ENCODE data around the gene SLC35B3. TPM values are rescaled to one million over a fixed set of nuclear protein-coding genes. Genes with fewer than 3 reads are reported as not detected.
A peak's percentile ranks its signal among the peaks of the same experiment; 100 is the strongest.

The SLC35B3 gene
- total RNA-seq, 4 donors from 2014 or later, result 2.4 to 34.7 (median 19.6) TPM

DNA sequence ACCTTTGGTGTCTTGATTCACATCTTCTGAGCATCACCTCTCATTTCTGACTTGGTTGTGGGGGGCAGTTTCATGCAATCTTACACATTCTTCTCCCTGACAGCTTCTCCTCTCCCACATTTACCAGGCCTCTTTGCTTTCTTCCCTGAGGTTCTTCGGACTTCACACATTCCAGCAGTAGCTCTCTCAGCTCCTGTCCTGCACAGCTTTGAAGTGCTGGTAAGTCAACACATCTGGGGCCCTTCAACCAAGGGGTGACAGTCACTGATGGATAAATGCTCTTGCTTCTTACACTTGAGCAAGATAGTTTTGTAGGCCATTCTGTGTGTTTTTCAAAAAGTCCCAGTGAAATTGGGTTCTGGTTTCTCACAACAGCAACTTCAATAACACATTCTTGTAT, 2.5 kb upstream of the SLC35B3 start:
- Histone ChIP-seq H3K4me1 (peaks cover 0 to 30% (median 15%) of the 10 kb centered on the region in 4 donors), H3K27ac (no peak overlapping the region), H3K27me3 (no peaks in the 10 kb centered on the region), H3K36me3 (no peaks in the 10 kb centered on the region), H3K9me3 (no peaks in the 10 kb centered on the region), H3K4me3 (no peak overlapping the region)
- intact Hi-C loops (cut with DNase I; ENCODE audit: low total_unique reads) (no loop called here), in situ Hi-C loops (cut with MboI; ENCODE audit: low pct_ligation_motif_present in 1 of 4, low pct_unique_long_range_greater_than_20kb in 1 of 4, low sequenced_read_pairs in 3 of 4) (no loop called here)
- TF ChIP-seq POLR2A (IDR thresholded peaks at IDR 0.05) (no peak), POLR2AphosphoS5 (IDR thresholded peaks at IDR 0.05) (no peak), CTCF (IDR thresholded peaks at IDR 0.05) (no peak), EP300 (IDR thresholded peaks at IDR 0.05; ENCODE audit: low read depth) (no peak)
- 73% methylated on average over 1 of the region's 1 CpG for WGBS, 2 donors (ENCODE audit: low coverage in 1 of 2)
- no peak for DNase-seq

DNA sequence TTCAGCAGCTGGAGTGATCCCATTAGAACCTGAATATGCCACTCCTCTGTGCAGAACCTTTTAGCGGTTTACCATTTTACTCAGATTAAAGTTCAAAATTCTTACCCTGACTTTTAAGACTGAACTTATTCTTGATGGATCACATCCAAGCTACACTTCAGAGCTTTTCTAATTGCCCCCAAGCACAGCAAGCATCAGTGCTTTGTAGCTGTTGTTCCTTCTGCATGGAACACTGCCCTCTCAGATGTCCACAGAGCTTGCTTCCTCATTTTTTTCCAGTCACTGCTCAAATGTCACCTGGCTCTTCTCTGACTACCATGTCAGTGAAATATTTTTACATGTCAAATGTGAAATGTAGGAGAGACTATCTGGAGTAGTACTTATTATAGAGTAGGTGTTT, 1.6 kb upstream of the SLC35B3 start:
- Histone ChIP-seq H3K36me3 (no peaks in the 10 kb centered on the region), H3K27me3 (no peaks in the 10 kb centered on the region), H3K27ac (no peak overlapping the region), H3K4me3 (no peak overlapping the region), H3K4me1 (peaks cover 0 to 37% (median 18%) of the 10 kb centered on the region in 4 donors), H3K9me3 (no peaks in the 10 kb centered on the region)
- in situ Hi-C loops (cut with MboI; ENCODE audit: low pct_ligation_motif_present in 1 of 4, low pct_unique_long_range_greater_than_20kb in 1 of 4, low sequenced_read_pairs in 3 of 4) (no loop called here), intact Hi-C loops (cut with DNase I; ENCODE audit: low total_unique reads) (no loop called here)
- no peak for DNase-seq
- TF ChIP-seq POLR2A (IDR thresholded peaks at IDR 0.05) (no peak), EP300 (IDR thresholded peaks at IDR 0.05; ENCODE audit: low read depth) (no peak), CTCF (IDR thresholded peaks at IDR 0.05) (no peak), POLR2AphosphoS5 (IDR thresholded peaks at IDR 0.05) (no peak)
- WGBS, 2 donors (ENCODE audit: low coverage in 1 of 2), result 83 to 100% methylated on average over 1 of the region's 1 CpG

DNA sequence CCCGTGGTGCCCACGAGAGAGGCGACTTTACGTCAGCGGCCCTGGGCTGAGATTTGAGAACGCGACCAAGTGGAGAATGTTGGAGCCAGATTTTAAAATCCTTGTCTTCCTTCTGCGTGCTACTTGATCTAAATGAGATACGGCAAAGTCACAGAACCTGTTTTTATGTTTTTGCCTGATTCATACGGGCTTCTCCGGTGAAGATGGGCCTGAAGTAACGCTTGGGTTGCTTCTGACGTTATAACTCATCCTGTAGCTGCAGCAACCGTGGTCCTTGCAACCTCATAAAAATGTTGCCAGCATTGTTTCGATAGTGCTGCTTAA, 462 bp upstream of the SLC35B3 start:
- Histone ChIP-seq H3K27me3 (no peaks in the 10 kb centered on the region), H3K4me3 (peak overlapping the region; percentile 63 to 84 (median 73)), H3K4me1 (peaks cover 0 to 37% (median 18%) of the 10 kb centered on the region in 4 donors), H3K27ac (peak overlapping the region; percentile 91 to 94 (median 92)), H3K9me3 (no peaks in the 10 kb centered on the region), H3K36me3 (no peaks in the 10 kb centered on the region)
- 27% methylated on average over 15 of the region's 15 CpGs; no CpG with 5 or more reads in 1 of the 2 donors for WGBS, 2 donors (ENCODE audit: low coverage in 1 of 2)
- DNase-seq, result no peak
- in situ Hi-C loops (cut with MboI; ENCODE audit: low pct_ligation_motif_present in 1 of 4, low pct_unique_long_range_greater_than_20kb in 1 of 4, low sequenced_read_pairs in 3 of 4) (no loop called here), intact Hi-C loops (cut with DNase I; ENCODE audit: low total_unique reads) (no loop called here)
- no peak for TF ChIP-seq CTCF (IDR thresholded peaks at IDR 0.05)
- TF ChIP-seq POLR2A (IDR thresholded peaks at IDR 0.05), result no peak
- TF ChIP-seq EP300 (IDR thresholded peaks at IDR 0.05; ENCODE audit: low read depth), result no peak
- no peak for TF ChIP-seq POLR2AphosphoS5 (IDR thresholded peaks at IDR 0.05)

DNA sequence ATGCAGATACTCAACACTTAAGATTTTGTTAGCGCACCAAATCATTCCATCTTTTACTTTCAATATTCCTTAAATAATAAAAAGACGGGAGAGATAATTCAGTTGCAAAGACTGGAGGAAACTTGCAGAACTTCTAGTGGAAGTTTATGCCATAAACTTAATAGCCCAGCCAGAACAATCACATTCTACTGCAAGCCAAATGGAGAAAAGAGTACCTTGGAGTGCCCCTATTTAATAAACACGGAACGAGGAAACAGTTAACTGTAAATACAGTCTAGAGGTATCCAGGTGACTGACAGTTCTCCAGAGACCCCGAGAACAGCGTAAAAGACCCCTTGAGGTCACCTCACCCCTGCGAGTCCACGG, 635 bp downstream of the SLC35B3 start:
- peak in 1 of 5 experiments; percentile 11 for TF ChIP-seq CTCF (IDR thresholded peaks at IDR 0.05)
- TF ChIP-seq POLR2AphosphoS5 (IDR thresholded peaks at IDR 0.05), result no peak
- Histone ChIP-seq H3K4me3 (peak overlapping the region; percentile 63 to 84 (median 73)), H3K27ac (peak overlapping the region; percentile 91 to 94 (median 92)), H3K4me1 (peaks cover 0 to 37% (median 18%) of the 10 kb centered on the region in 4 donors), H3K36me3 (no peaks in the 10 kb centered on the region), H3K9me3 (no peaks in the 10 kb centered on the region), H3K27me3 (no peaks in the 10 kb centered on the region)
- 2 to 3% methylated on average over 6 to 8 of the region's 8 CpGs for whole genome bisulfite sequencing, 2 donors (ENCODE audit: low coverage in 1 of 2)
- intact Hi-C loops (cut with DNase I; ENCODE audit: low total_unique reads) (no loop called here), in situ Hi-C loops (cut with MboI; ENCODE audit: low pct_ligation_motif_present in 1 of 4, low pct_unique_long_range_greater_than_20kb in 1 of 4, low sequenced_read_pairs in 3 of 4) (no loop called here)
- DNase-seq, result no peak

All from transverse colon (tissue), 4 donors.